ENCODE data around the gene DTD2.

DNA sequence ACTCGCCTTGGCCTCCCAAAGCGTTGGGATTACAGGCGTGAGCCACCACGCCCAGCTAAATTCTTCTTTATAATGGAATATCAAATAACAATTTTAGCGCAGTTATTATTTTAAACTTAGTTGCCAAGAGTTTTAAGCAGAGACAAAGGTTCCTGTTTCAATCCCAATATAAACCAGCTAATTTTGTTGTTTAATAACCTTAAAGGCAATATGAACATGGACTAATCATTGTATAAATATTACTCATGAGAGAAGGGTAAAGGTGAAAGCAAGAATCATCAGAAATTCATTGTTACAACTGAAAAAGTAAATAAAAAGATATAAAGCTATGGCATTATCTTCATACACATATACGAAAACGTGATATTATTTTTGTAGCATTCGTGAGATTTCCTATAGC lies 8.2 kb downstream of the DTD2 start:
- TF ChIP-seq CTCF (IDR thresholded peaks at IDR 0.05; ENCODE audit: low read depth, low read length, missing input control) (no peak), ATF3 (IDR thresholded peaks at IDR 0.05) (no peak), GABPA (IDR thresholded peaks at IDR 0.05 in 1 of 2, conservative IDR thresholded peaks at IDR 0.05 in 1 of 2) (no peak), EGR1 (IDR thresholded peaks at IDR 0.05; ENCODE audit: low read depth in 2 of 2) (no peak), JUND (IDR thresholded peaks at IDR 0.05) (no peak)

Measured in liver (tissue), 3 donors.